IPS DF 6.9 (cell line): Measurements from ENCODE around the gene IRS1.

Source experiments
- DNase-seq: peaks from one replicate; pipeline ENCODE4 v3.0.0-alpha.2; 2013; ENCODE audit warnings: low read depth, low spot score
- H3K27ac ChIP-seq: one replicate; pipeline ENCODE4 v1.5.1; 2013; ENCODE audit warnings: low read length, control low read depth
- H3K27me3 ChIP-seq: 2 replicates; pipeline ENCODE4 v1.6.1; 2013; ENCODE audit warnings: mild to moderate bottlenecking, low read length; ENCODE audit not compliant: control insufficient read depth, insufficient read depth
- H3K36me3 ChIP-seq: 2 replicates; pipeline ENCODE4 v1.6.1; 2013; ENCODE audit warnings: low read length; ENCODE audit not compliant: control insufficient read depth, insufficient read depth
- H3K4me1 ChIP-seq: 2 replicates; pipeline ENCODE4 v1.6.1; 2013; ENCODE audit warnings: low read length; ENCODE audit not compliant: control insufficient read depth, insufficient read depth
- H3K4me3 ChIP-seq: 2 replicates; pipeline ENCODE4 v1.5.1; 2013; ENCODE audit warnings: mild to moderate bottlenecking, low read length
- H3K9me3 ChIP-seq: 2 replicates; pipeline ENCODE4 v1.6.1; 2013; ENCODE audit warnings: low read length, inconsistent platforms; ENCODE audit not compliant: control insufficient read depth, insufficient read depth
- WGBS: extraction: QIAGEN DNeasy Blood & Tissue Kit; methylation state at CpG from one replicate; pipeline ENCODE4 v1.1.7; 2013; ENCODE audit warnings: mixed read lengths, missing lambda C conversion rate; ENCODE audit not compliant: insufficient read length, insufficient coverage; 5-methylcytosine and 5-hydroxymethylcytosine counted together

IRS1 gene

GRCh38 chr2:226738821-226739544 lies 60.6 kb downstream of the IRS1 start:
- no CpG with 5 or more reads among the region's 6 CpGs for WGBS
- Histone ChIP-seq H3K27ac (no peak overlapping the region), H3K27me3 (no peaks in the 10 kb centered on the region), H3K4me3 (no peak overlapping the region), H3K36me3 (no peaks in the 10 kb centered on the region), H3K4me1 (0 out of 2 replicates have a peak, but pooled peaks cover 2% of the 10 kb centered on the region), H3K9me3 (no peaks in the 10 kb centered on the region)
- no peak for DNase-seq

GRCh38 chr2:226738191-226738820 lies 61.3 kb downstream of the IRS1 start:
- Histone ChIP-seq H3K4me3 (no peak overlapping the region), H3K36me3 (no peaks in the 10 kb centered on the region), H3K27me3 (no peaks in the 10 kb centered on the region), H3K4me1 (0 out of 2 replicates have a peak, but pooled peaks cover 2% of the 10 kb centered on the region), H3K27ac (no peak overlapping the region), H3K9me3 (no peaks in the 10 kb centered on the region)
- DNase-seq = no peak
- no CpG with 5 or more reads among the region's 8 CpGs for WGBS

- Histone ChIP-seq H3K4me1 (0 out of 2 replicates have a peak, but pooled peaks cover 2% of the 10 kb centered on the region), H3K36me3 (no peaks in the 10 kb centered on the region)
- no CpG with 5 or more reads among the region's 4 CpGs for WGBS
Measured at GRCh38 chr2:226736382-226736781, 63.2 kb downstream of the IRS1 start.

GRCh38 chr2:226733927-226734564 lies 65.6 kb downstream of the IRS1 start:
- no peaks in the 10 kb centered on the region for H3K4me1 ChIP-seq
- no peaks in the 10 kb centered on the region for H3K36me3 ChIP-seq
- H3K27me3 ChIP-seq = no peaks in the 10 kb centered on the region
- no peak overlapping the region for H3K4me3 ChIP-seq
- no CpG with 5 or more reads among the region's 4 CpGs for WGBS
- no peak overlapping the region for H3K27ac ChIP-seq
- DNase-seq = no peak
- no peaks in the 10 kb centered on the region for H3K9me3 ChIP-seq

More at GRCh38 chr2:226736382-226736781, 63.2 kb downstream of the IRS1 start:
- H3K4me3 ChIP-seq = no peak overlapping the region
- H3K9me3 ChIP-seq = no peaks in the 10 kb centered on the region
- no peaks in the 10 kb centered on the region for H3K27me3 ChIP-seq
- H3K27ac ChIP-seq = no peak overlapping the region
- DNase-seq = no peak

GRCh38 chr2:226733189-226733858 lies 66.3 kb downstream of the IRS1 start:
- no peak for DNase-seq
- H3K9me3 ChIP-seq = no peaks in the 10 kb centered on the region
- no peak overlapping the region for H3K4me3 ChIP-seq
- no peaks in the 10 kb centered on the region for H3K4me1 ChIP-seq
- no peaks in the 10 kb centered on the region for H3K36me3 ChIP-seq
- no peaks in the 10 kb centered on the region for H3K27me3 ChIP-seq
- no peak overlapping the region for H3K27ac ChIP-seq
- WGBS = no CpG with 5 or more reads among the region's 6 CpGs

- no peak for DNase-seq
Measured at GRCh38 chr2:226732478-226733188, 67.0 kb downstream of the IRS1 start.

GRCh38 chr2:226730481-226730880 lies 69.1 kb downstream of the IRS1 start:
- WGBS = no CpG with 5 or more reads among the region's 4 CpGs
- DNase-seq = no peak
- Histone ChIP-seq H3K27ac (no peak overlapping the region), H3K27me3 (no peaks in the 10 kb centered on the region), H3K4me1 (no peaks in the 10 kb centered on the region), H3K9me3 (no peaks in the 10 kb centered on the region), H3K36me3 (no peaks in the 10 kb centered on the region), H3K4me3 (no peak overlapping the region)

More at GRCh38 chr2:226732478-226733188, 67.0 kb downstream of the IRS1 start:
- Histone ChIP-seq H3K9me3 (no peaks in the 10 kb centered on the region), H3K4me3 (no peak overlapping the region), H3K27me3 (no peaks in the 10 kb centered on the region), H3K27ac (no peak overlapping the region), H3K4me1 (no peaks in the 10 kb centered on the region), H3K36me3 (no peaks in the 10 kb centered on the region)
- WGBS = 100% methylated on average over 1 of the region's 4 CpGs

GRCh38 chr2:226728996-226729395 lies 70.6 kb downstream of the IRS1 start:
- Histone ChIP-seq H3K27ac (no peak overlapping the region), H3K9me3 (no peaks in the 10 kb centered on the region), H3K36me3 (no peaks in the 10 kb centered on the region), H3K27me3 (no peaks in the 10 kb centered on the region), H3K4me1 (no peaks in the 10 kb centered on the region), H3K4me3 (no peak overlapping the region)
- WGBS = no CpG with 5 or more reads among the region's 1 CpG
- no peak for DNase-seq

GRCh38 chr2:226727251-226727650 lies 72.4 kb downstream of the IRS1 start:
- no peak overlapping the region for H3K4me3 ChIP-seq
- H3K27me3 ChIP-seq = no peaks in the 10 kb centered on the region
- H3K4me1 ChIP-seq = no peaks in the 10 kb centered on the region
- H3K36me3 ChIP-seq = no peaks in the 10 kb centered on the region
- H3K27ac ChIP-seq = no peak overlapping the region
- H3K9me3 ChIP-seq = no peaks in the 10 kb centered on the region
- no peak for DNase-seq
- no CpG with 5 or more reads among the region's 1 CpG for WGBS

- no CpG with 5 or more reads among the region's 2 CpGs for WGBS
- no peaks in the 10 kb centered on the region for H3K36me3 ChIP-seq
- H3K27me3 ChIP-seq = no peaks in the 10 kb centered on the region
- H3K4me1 ChIP-seq = no peaks in the 10 kb centered on the region
- DNase-seq = no peak
- no peaks in the 10 kb centered on the region for H3K9me3 ChIP-seq
- H3K4me3 ChIP-seq = no peak overlapping the region
- H3K27ac ChIP-seq = no peak overlapping the region
Measured at GRCh38 chr2:226726546-226726945, 73.1 kb downstream of the IRS1 start.
